ENCODE results near the gene ZNF554. TPM values are rescaled to one million over a fixed set of nuclear protein-coding genes. Genes with fewer than 3 reads are reported as not detected.

Gene ZNF554
- total and polyA plus RNA-seq, 2 experiments from 2014 or later: 2.0 to 7.5 TPM

- Mint-ChIP-seq H3K9me3 (peaks cover 71% of the 10 kb centered on the region), H3K27ac (no peak overlapping the region)
- ATAC-seq: no peak
Observed at GRCh38 chr19:2885736-2886135, 66.1 kb downstream of the ZNF554 start.

More at GRCh38 chr19:2885736-2886135, 66.1 kb downstream of the ZNF554 start:
- Histone ChIP-seq H3K79me2 (replicated peaks; ENCODE audit: insufficient read depth) (no peaks in the 10 kb centered on the region), H2AFZ (no peak overlapping the region), H3F3A (replicated peaks; ENCODE audit: low read depth) (no peaks in the 10 kb centered on the region), H3K27ac (ENCODE audit: low read depth) (no peak overlapping the region), H3K36me3 (ENCODE audit: insufficient read depth) (no peaks in the 10 kb centered on the region), H3K4me3 (no peak overlapping the region), H3K4me1 (ENCODE audit: insufficient read depth) (no peaks in the 10 kb centered on the region; the same call in 1 of the 2 replicates), H3K9me2 (ENCODE audit: insufficient read depth) (0 out of 2 replicates have a peak, but pooled peaks cover 2% of the 10 kb centered on the region), H3K27me3 (ENCODE audit: insufficient read depth) (no peaks in the 10 kb centered on the region), H4K20me1 (replicated peaks; ENCODE audit: insufficient read depth) (no peaks in the 10 kb centered on the region), H3K4me2 (no peak overlapping the region)
- DNase-seq (ENCODE audit: low spot score): no peak
- peaks cover 6% of the 10 kb centered on the region for H3K27me3 Mint-ChIP-seq (ENCODE audit: insufficient read depth, low read depth, poor library complexity)
- H3K4me1 Mint-ChIP-seq: peaks cover 2% of the 10 kb centered on the region
- no peak for TF ChIP-seq STAT1 (IDR thresholded peaks at IDR 0.05; ENCODE audit: unreplicated experiment)
- TF ChIP-seq ETS1 (IDR thresholded peaks at IDR 0.05): no peak
- no peak for TF ChIP-seq ZNF462 (CRISPR knock-in tag; IDR thresholded peaks at IDR 0.05)
- H3K36me3 Mint-ChIP-seq (ENCODE audit: low read depth): peaks cover 5% of the 10 kb centered on the region
- no peak overlapping the region for H3K4me3 Mint-ChIP-seq

Other genes with a start within 250 kb of the ZNF554 start
- gene GNG7, start 117.2 kb upstream of the ZNF554 start, total RNA-seq (2014; rRNA removed; shearing (Covaris generic)): 5.4 and 8.3 TPM in 2 replicates
- gene GNG7, start 117.2 kb upstream of the ZNF554 start, polyA plus RNA-seq (2016; fragmentation: Nextera tagmentation; extraction: Ambion mirVana): 5.1 and 5.8 TPM in 2 replicates
- 17.1 and 18.6 TPM in 2 replicates for gene DIRAS1, start 98.5 kb upstream of the ZNF554 start, total RNA-seq (2014; rRNA removed; shearing (Covaris generic))
- gene DIRAS1, start 98.5 kb upstream of the ZNF554 start, polyA plus RNA-seq (2016; fragmentation: Nextera tagmentation; extraction: Ambion mirVana): 2.8 and 3.8 TPM in 2 replicates
- gene SLC39A3, start 79.9 kb upstream of the ZNF554 start, total RNA-seq (2014; rRNA removed; shearing (Covaris generic)): 46.5 and 47.4 TPM in 2 replicates
- 30.9 and 33.5 TPM in 2 replicates for gene SLC39A3, start 79.9 kb upstream of the ZNF554 start, polyA plus RNA-seq (2016; fragmentation: Nextera tagmentation; extraction: Ambion mirVana)
- gene SGTA, start 36.6 kb upstream of the ZNF554 start, total RNA-seq (2014; rRNA removed; shearing (Covaris generic)): 79.3 and 102 TPM in 2 replicates
- gene SGTA, start 36.6 kb upstream of the ZNF554 start, polyA plus RNA-seq (2016; fragmentation: Nextera tagmentation; extraction: Ambion mirVana): 69.4 and 71.6 TPM in 2 replicates
- 229 and 268 TPM in 2 replicates for gene THOP1, start 34.4 kb upstream of the ZNF554 start, total RNA-seq (2014; rRNA removed; shearing (Covaris generic))
- gene THOP1, start 34.4 kb upstream of the ZNF554 start, polyA plus RNA-seq (2016; fragmentation: Nextera tagmentation; extraction: Ambion mirVana): 110 and 111 TPM in 2 replicates
- 7.5 and 11.4 TPM in 2 replicates for gene ZNF555, start 21.6 kb downstream of the ZNF554 start, total RNA-seq (2014; rRNA removed; shearing (Covaris generic))
- 2.9 and 3.5 TPM in 2 replicates for gene ZNF555, start 21.6 kb downstream of the ZNF554 start, polyA plus RNA-seq (2016; fragmentation: Nextera tagmentation; extraction: Ambion mirVana)
- not detected in 2 replicates for gene ZNF556, start 47.5 kb downstream of the ZNF554 start, total RNA-seq (2014; rRNA removed; shearing (Covaris generic))
- gene ZNF556, start 47.5 kb downstream of the ZNF554 start, polyA plus RNA-seq (2016; fragmentation: Nextera tagmentation; extraction: Ambion mirVana): not detected in 2 replicates
- 7.6 and 10.8 TPM in 2 replicates for gene ZNF57, start 81.1 kb downstream of the ZNF554 start, total RNA-seq (2014; rRNA removed; shearing (Covaris generic))
- 4.8 and 6.4 TPM in 2 replicates for gene ZNF57, start 81.1 kb downstream of the ZNF554 start, polyA plus RNA-seq (2016; fragmentation: Nextera tagmentation; extraction: Ambion mirVana)
- 4.1 and 4.5 TPM in 2 replicates for gene ZNF77, start 125.1 kb downstream of the ZNF554 start, total RNA-seq (2014; rRNA removed; shearing (Covaris generic))
- 3.3 and 3.7 TPM in 2 replicates for gene ZNF77, start 125.1 kb downstream of the ZNF554 start, polyA plus RNA-seq (2016; fragmentation: Nextera tagmentation; extraction: Ambion mirVana)
- gene TLE6, start 157.7 kb downstream of the ZNF554 start, total RNA-seq (2014; rRNA removed; shearing (Covaris generic)): 0.70 and 2.4 TPM in 2 replicates
- 1.3 and 2.4 TPM in 2 replicates for gene TLE6, start 157.7 kb downstream of the ZNF554 start, polyA plus RNA-seq (2016; fragmentation: Nextera tagmentation; extraction: Ambion mirVana)
- 21.3 and 22.8 TPM in 2 replicates for gene TLE2, start 209.4 kb downstream of the ZNF554 start, total RNA-seq (2014; rRNA removed; shearing (Covaris generic))
- 5.2 and 5.6 TPM in 2 replicates for gene TLE2, start 209.4 kb downstream of the ZNF554 start, polyA plus RNA-seq (2016; fragmentation: Nextera tagmentation; extraction: Ambion mirVana)
- 151 and 154 TPM in 2 replicates for gene TLE5, start 242.6 kb downstream of the ZNF554 start, total RNA-seq (2014; rRNA removed; shearing (Covaris generic))
- gene TLE5, start 242.6 kb downstream of the ZNF554 start, polyA plus RNA-seq (2016; fragmentation: Nextera tagmentation; extraction: Ambion mirVana): 130 and 132 TPM in 2 replicates

Data from GM23338 (cell line).